Omental fat pad (tissue), 4 donors: Measurements from ENCODE around the gene TBC1D3B. TPM values are rescaled to one million over a fixed set of nuclear protein-coding genes. Genes with fewer than 3 reads are reported as not detected.
A peak's percentile ranks its signal among the peaks of the same experiment; 100 is the strongest.
"Not testable (repeated sequence)": the region's sequence is repeated elsewhere in the genome, so short reads cannot be mapped to it uniquely, and the experiment has no call there.

Experiments
- ATAC-seq: fragments of 150-250 bp; one replicate; pipeline ENCODE4 v1.9.1; 2016; ENCODE audit warnings: mild to moderate bottlenecking, moderate library complexity; ENCODE audit not compliant: low FRiP score
- DNase-seq: peaks from one replicate; pipeline ENCODE4 v3.0.0-alpha.2; 2019; ENCODE audit warnings: low spot score
- total RNA-seq, 4 donors: library from RNA; depleted of rRNA; stranded (reverse); fragments of >200 nt; gene quantifications; one replicate each; pipeline ENCODE4 v1.1.0, GENCODE V29; 2016
- TF ChIP-seq, protein P1 (sequence below), 3 donors: fragments of 450-650 bp; IDR thresholded peaks; one replicate each; pipeline ENCODE4 v1.5.1; 2016 to 2017; ENCODE audit warnings: antibody characterized with exemption in 3 of 3, mild to moderate bottlenecking in 3 of 3, moderate library complexity in 2 of 3

Gene TBC1D3B
- total RNA-seq = 1 to 10 TPM; 1.5 to 6.9 (median 2.4) TPM

DNA sequence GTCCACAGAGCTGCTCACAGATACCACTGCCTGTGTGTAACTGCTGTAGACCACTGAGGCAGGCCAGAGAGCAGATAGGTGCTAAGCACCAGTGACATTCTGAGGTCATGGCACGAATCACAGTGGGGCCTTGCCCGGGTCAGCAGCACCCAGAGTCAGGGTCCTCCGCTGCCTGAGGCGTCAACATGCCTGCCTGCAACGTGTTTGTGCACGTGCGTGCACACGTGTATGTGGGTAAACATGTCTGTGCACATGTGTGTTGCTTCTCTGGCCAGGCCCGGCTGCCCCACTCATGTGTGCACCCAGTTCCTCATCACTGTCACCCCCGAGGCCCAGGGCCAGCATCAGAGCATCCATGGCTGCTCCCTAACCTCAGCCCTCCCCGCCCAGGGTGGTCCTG, at the start of gene TBC1D3B:
Gene TBC1D3B (minus strand): TSS at position 101 of the 400 bp plus-strand sequence. CDS start 1,586 bp downstream, outside the sequence.
- not testable (repeated sequence) for DNase-seq, ATAC-seq

DNA sequence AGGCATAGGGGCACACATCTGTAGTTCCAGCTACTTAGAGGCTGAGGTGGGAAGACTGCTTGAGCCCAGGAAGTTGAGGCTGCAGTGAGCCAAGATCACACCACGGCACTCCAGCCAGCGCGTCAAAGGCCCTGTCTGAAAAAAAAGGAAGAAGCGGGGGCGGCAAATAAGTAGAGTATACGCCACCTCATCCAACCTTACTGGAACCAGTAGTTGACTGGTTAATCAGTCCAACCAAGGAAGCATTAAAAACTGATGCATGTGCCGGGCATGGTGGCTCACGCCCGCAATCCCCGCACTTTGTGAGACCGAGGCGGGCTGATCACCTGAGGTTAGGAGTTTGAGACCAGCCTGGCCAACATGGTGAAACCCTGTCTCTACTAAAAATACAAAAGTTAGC, 46.5 kb upstream of the TBC1D3B start:
- not testable (repeated sequence) for DNase-seq, ATAC-seq

DNA sequence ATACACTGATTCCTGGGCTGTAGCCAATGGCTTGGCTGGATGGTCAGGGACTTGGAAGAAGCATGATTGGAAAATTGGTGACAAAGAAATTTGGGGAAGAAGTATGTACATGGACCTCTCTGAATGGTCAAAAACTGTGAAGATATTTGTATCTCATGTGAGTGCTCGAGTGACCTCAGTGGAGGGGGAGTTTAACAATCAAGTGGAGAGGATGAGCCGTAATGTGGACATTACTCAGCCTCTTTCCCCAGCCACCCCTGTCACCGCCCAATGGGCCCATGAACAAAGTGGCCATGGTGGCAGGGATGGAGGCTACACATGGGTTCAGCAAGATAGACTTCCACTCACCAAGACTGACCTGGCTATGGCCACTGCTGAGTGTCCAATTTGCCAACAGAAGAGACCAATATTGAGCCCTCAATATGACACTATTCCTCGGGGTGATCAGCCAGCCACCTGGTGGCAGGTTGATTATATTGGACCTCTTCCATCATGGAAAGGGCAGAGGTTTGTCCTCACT, 45.2 kb upstream of the TBC1D3B start:
- ATAC-seq, DNase-seq: not testable (repeated sequence)

DNA sequence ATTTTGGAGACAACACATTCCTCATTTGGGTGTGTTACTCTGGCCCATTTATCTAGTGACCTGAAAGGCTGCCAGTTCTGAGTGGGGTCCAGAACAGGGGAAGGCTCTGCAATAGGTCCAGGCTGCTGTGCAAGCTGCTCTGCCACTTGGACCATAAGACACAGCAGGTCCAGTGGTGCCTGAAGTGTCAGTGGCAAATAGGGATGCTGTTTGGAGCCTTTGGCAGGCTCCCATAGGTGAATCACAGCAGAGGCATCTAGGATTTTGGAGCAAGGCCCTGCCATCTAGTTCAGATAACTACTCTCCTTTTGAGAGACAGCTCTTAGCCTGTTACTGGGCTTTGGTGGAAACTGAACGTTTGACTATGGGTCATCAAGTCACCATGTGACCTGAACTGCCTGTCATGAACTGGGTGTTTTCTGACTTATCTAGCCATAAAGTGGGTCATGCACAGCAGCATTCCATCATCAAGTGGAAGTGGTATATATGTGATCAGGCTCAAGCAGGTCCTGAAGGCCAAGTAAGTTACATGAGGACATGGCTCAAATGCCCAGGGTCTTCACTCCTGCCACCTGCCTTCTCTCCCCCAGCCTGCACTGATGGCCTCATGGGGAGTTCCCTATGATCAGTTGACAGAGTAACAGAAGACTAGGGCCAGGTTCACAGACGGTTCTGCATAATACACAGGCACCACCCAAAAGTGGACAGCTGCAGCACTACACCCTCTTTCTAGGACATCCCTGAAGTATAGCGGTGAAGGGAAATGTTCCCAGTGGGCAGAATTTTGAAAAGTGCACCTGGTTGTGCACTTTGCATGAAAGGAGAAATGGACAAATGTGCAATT, 44.5 kb upstream of the TBC1D3B start:
- DNase-seq, ATAC-seq: not testable (repeated sequence)

DNA sequence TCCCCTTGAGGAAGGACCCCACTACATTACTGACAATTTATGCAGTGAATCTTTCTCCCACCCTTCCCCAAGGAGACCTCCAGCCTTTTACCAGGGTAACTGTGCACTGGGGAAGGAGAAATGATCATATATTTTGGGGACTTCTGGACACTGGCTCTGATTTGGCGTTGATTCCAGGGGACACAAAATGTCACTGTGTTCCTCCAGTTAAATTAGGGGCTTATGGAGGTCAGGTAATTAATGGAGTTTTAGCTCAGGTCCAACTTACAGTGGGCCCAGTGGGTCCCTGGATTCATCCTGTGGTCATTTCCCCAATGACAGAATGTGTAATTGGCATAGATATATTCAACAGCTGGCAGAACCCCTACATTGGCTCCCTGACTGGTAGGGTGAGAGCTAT, 43.1 kb upstream of the TBC1D3B start:
- not testable (repeated sequence) for ATAC-seq, DNase-seq

DNA sequence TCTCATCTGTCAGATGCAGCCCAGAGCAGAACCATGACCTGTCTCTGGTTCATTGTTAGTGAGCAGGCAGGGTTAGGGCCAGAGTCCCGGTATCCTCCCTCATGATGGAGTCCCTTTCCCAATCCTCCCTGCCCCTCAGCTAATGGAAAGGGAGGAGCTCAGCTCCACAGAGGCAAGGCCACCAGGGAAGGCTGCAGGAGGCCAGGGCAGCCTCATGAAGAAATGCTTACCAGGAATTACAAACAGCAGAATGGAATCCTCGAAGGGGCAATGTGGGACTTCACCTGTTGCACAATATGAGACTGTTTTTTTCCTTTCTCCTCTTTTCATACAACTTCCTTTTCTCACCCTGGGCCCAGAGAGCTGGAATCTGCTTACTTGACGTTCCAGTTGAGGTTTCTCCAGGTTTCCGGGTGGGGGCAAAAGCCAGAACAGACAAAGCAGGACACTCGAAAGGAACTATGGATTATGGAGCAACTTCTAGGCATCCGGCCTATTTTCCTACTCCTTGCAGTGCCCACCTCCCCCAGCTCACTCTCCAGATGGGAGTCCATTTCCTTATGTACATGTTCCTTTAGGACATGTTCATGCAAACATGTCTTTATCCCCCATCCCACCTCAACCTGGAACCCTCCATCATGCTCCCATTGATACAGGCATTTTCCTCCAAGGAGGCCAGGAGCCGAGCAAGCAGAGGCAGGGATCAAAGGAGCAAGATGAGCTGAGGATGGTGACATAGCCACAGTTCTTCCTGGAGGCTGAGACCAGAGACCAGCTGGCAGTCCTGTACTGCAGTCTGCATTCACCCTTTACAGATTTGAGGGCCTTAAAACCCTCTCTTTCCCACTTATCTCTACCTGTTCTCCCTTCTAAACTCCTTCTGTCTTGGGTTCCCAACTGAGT, 39.2 kb upstream of the TBC1D3B start:
- not testable (repeated sequence) for DNase-seq
- peak; percentile 28 for ATAC-seq

DNA sequence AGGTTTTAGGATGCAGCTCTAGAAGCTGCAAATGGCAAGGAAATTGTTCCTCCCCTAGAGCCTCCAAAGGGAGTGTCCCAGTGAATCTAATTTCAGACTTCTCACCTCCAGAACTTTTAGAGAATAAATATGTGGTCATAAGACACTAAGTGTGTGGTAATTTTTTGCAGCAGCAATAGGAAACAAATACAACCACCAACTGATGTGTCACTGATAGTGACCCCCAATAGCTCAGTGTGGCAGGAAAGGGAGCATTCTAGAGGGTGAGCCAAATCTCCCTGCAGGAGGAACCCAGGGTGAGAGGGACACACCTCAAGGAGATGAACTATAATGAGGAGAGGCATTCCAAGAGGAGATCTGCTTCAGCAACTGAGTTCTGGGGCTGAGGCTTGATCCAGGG, 38.5 kb upstream of the TBC1D3B start:
- ATAC-seq (no peak), DNase-seq (no peak)
- TF ChIP-seq, protein P1, sequence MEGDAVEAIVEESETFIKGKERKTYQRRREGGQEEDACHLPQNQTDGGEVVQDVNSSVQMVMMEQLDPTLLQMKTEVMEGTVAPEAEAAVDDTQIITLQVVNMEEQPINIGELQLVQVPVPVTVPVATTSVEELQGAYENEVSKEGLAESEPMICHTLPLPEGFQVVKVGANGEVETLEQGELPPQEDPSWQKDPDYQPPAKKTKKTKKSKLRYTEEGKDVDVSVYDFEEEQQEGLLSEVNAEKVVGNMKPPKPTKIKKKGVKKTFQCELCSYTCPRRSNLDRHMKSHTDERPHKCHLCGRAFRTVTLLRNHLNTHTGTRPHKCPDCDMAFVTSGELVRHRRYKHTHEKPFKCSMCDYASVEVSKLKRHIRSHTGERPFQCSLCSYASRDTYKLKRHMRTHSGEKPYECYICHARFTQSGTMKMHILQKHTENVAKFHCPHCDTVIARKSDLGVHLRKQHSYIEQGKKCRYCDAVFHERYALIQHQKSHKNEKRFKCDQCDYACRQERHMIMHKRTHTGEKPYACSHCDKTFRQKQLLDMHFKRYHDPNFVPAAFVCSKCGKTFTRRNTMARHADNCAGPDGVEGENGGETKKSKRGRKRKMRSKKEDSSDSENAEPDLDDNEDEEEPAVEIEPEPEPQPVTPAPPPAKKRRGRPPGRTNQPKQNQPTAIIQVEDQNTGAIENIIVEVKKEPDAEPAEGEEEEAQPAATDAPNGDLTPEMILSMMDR (IDR thresholded peaks at IDR 0.05) = no peak

DNA sequence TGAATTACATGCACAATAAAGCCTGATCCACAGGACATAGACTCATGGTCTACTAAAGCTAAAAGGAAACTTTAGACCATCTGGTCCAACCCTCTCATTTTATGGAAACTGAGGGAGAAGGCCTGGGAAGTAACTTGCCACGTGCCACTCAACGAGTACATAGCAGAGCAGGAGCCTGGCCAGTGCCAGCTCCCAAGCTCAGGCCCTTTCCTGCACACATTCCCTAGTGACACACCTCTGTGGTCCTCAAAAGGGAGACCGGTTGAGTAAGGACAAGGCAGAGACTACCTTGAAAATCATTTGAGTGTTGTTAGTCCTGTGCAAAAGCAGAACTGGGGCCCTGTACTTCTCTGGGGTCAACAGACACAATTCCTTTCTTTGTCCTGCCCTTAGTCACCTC, 37.3 kb upstream of the TBC1D3B start:
- no peak for DNase-seq
- ATAC-seq = no peak
- TF ChIP-seq, protein P1 (IDR thresholded peaks at IDR 0.05) = no peak

DNA sequence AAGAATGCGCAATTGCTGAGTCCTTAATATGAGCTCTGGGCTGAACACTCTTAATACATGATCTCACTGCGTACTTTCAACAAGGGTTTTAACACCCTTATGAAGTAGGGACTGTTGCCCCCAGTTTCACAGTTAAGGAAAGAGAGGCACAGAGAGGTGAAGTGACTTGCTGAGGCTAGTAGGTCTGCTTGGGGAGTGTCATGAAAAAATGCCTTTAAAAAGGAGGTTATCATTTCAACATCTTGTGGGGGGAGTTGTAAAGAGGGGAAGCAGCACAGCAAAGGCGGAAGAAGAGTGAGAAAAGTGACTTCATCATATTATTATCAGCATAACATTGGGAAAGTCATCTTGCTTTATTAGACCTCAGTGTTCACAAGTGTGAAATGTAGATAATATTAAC, 36.5 kb upstream of the TBC1D3B start:
- ATAC-seq (no peak), DNase-seq (no peak)
- TF ChIP-seq, protein P1 (IDR thresholded peaks at IDR 0.05) = no peak

DNA sequence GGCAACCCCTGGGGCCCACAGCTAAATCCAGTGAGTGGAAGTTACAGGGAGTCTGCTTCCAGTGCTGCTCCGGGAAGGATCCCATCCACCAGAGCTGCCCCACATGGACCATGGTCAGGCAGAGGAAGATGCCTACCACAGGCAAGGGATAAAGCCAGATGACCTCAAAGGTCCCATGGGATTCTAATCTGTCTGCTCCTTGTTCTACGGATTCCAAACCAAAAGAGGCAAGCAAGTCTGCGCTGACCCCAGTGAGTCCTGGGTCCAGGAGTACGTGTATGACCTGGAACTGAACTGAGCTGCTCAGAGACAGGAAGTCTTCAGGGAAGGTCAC, 35.8 kb upstream of the TBC1D3B start:
- TF ChIP-seq, protein P1 (IDR thresholded peaks at IDR 0.05) = no peak
- DNase-seq (no peak), ATAC-seq (no peak)

DNA sequence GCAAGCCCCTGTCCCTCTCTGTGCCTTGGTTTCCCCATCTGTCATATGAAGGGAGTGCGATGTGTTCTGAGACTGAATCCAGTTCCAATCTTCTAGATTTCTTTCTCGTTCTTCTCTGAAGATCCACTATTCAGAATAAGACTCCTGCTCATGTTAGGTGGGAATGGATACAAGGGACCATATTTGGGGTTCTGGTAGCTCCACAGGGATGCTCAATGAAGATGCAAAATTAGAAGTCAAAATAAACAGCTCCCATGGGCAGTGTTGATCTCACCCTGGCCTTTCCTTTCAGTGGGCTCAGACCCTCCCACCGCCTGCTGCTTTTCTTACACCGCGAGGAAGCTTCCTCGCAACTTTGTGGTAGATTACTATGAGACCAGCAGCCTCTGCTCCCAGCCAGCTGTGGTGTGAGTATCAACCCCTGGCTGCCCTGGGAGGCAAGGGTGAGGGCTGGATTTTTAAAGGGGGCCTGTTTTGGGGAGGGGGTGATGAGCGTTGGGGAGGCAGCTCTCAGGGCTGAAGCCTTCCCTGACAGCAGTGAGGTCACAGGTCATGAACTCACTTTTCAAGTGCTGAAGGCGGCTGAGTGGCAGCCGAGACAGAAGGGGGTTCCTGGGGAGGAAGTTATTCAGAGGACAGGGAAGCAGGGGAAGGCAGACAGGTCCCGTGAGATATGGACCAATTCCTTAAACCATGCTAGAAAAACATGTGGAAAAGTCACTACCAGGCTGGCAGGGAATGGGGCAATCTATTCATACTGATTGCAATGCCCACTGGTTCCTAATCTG, 35.2 kb upstream of the TBC1D3B start:
- DNase-seq, ATAC-seq: not testable (repeated sequence)

DNA sequence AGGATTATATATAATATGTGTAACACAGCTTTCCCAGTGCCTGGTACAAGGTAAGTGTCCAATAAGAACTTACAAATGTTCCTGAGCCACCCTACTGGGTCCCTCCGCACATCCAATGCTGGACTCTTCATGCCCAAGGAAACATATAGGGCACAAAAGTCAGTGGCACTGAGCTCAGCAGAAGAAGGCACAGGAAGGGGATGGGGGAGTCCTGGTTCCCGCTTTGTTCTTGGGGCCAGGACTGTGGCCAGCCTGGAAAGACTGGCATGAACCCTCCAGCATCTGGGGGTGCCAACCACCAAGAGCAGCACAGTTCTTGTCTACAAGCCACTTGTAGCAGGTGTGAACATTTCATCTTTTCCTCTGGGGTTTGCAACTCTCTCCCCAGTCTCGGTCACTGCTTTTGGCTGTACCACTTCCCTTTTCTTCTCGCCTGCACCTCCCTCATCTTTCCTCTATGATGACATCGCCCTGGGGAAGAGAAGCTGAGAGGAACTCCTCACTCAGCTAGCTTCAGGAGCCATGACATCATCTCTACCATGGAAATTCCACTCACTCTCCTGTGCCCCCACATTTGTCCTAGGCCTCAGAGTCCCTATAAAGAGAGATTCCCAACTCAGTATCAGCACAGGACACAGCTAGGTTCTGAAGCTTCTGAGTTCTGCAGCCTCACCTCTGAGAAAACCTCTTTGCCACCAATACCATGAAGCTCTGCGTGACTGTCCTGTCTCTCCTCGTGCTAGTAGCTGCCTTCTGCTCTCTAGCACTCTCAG, 34.2 kb upstream of the TBC1D3B start, which contains the start of gene CCL4L2:
Gene CCL4L2 (plus strand): TSS at position 625 of the 773 bp plus-strand sequence.
- DNase-seq = not testable (repeated sequence)
- peak; percentile 21 for ATAC-seq
